VCaP (cell line): ENCODE data around the gene MERTK.
A peak's percentile ranks its signal among the peaks of the same experiment; 100 is the strongest.

Experiments
- H3K27ac ChIP-seq: fragments of 450-650 bp; 2 replicates; pipeline ENCODE4 v1.5.1; 2017
- CTCF ChIP-seq: fragments of 450-650 bp; conservative IDR thresholded peaks from 2 replicates; pipeline ENCODE4 v1.5.1; 2017; ENCODE audit warnings: mild to moderate bottlenecking, moderate library complexity

The MERTK gene

GRCh38 chr2:111896576-111896975 lies 1.8 kb upstream of the MERTK start:
- TF ChIP-seq CTCF: no peak

GRCh38 chr2:111897630-111897923 lies 830 bp upstream of the MERTK start:
- H3K27ac ChIP-seq: peak overlapping the region; percentile 82
- no peak for TF ChIP-seq CTCF

More at GRCh38 chr2:111896576-111896975, 1.8 kb upstream of the MERTK start:
- no peak overlapping the region for H3K27ac ChIP-seq

GRCh38 chr2:111898703-111899514 lies 502 bp downstream of the MERTK start:
- no peak for TF ChIP-seq CTCF
- H3K27ac ChIP-seq: peak overlapping the region; percentile 82

- no peak overlapping the region; the same call in 1 of the 2 replicates for H3K27ac ChIP-seq
Measured at GRCh38 chr2:111900859-111901258, 2.5 kb downstream of the MERTK start.

GRCh38 chr2:111903516-111903915 lies 5.1 kb downstream of the MERTK start:
- no peak overlapping the region for H3K27ac ChIP-seq
- TF ChIP-seq CTCF: no peak

More at GRCh38 chr2:111900859-111901258, 2.5 kb downstream of the MERTK start:
- peak; percentile 74 for TF ChIP-seq CTCF

- peak overlapping the region; percentile 87; the same call in 1 of the 2 replicates for H3K27ac ChIP-seq
- no peak for TF ChIP-seq CTCF
Measured at GRCh38 chr2:111903930-111904439, 5.6 kb downstream of the MERTK start.

- peak overlapping the region; percentile 87 for H3K27ac ChIP-seq
- TF ChIP-seq CTCF: no peak
Measured at GRCh38 chr2:111904726-111905474, 6.5 kb downstream of the MERTK start.

GRCh38 chr2:111905475-111905869 lies 7.1 kb downstream of the MERTK start:
- H3K27ac ChIP-seq: peak overlapping the region; percentile 87
